HEK293T (cell line): ENCODE data around the gene ARHGAP23.

Source experiments
- CTCF ChIA-PET: fragments of 350-600 bp; formaldehyde crosslinking; extraction: SDS; loops from one replicate; lab custom pipeline; 2021; ENCODE audit warnings: antibody characterized with exemption, inconsistent platforms; lab: Yijun Ruan, JAX
- POLR2A ChIA-PET: fragments of 350-600 bp; formaldehyde crosslinking; extraction: SDS; loops from one replicate; lab custom pipeline; 2020; ENCODE audit warnings: antibody characterized with exemption, inconsistent platforms; lab: Yijun Ruan, JAX
- DNase-seq: peaks from one replicate; pipeline ENCODE4 v3.0.0; 2012; ENCODE audit warnings: mixed read lengths; ENCODE audit errors: extremely low spot score
- ARNT ChIP-seq: fragments of 450-650 bp; IDR thresholded peaks from 2 replicates; pipeline ENCODE4 v1.6.1; 2017; ENCODE audit warnings: mild to moderate bottlenecking
- BHLHE40 ChIP-seq: fragments of 450-650 bp; IDR thresholded peaks from 2 replicates; pipeline ENCODE4 v1.6.1; 2016; ENCODE audit warnings: mild to moderate bottlenecking, moderate library complexity, borderline replicate concordance
- CTBP1 ChIP-seq: fragments of 450-650 bp; IDR thresholded peaks from 2 replicates; pipeline ENCODE4 v1.6.1; 2016; ENCODE audit warnings: borderline replicate concordance
- ELF4 ChIP-seq: fragments of 450-650 bp; IDR thresholded peaks from 2 replicates; pipeline ENCODE4 v1.6.1; 2017; ENCODE audit warnings: antibody characterized with exemption
- FOXA1 ChIP-seq: fragments of 450-650 bp; IDR thresholded peaks from 2 replicates; pipeline ENCODE4 v1.6.1; 2016; ENCODE audit warnings: mild to moderate bottlenecking
- FOXK2 ChIP-seq: fragments of 450-650 bp; IDR thresholded peaks from 2 replicates; pipeline ENCODE4 v1.6.1; 2016; ENCODE audit warnings: mild to moderate bottlenecking
- FOXM1 ChIP-seq: fragments of 450-650 bp; IDR thresholded peaks from 2 replicates; pipeline ENCODE4 v1.6.1; 2017; ENCODE audit warnings: mild to moderate bottlenecking, borderline replicate concordance
- HDGF ChIP-seq: fragments of 450-650 bp; IDR thresholded peaks from 2 replicates; pipeline ENCODE4 v1.6.1; 2017; ENCODE audit warnings: antibody characterized with exemption, borderline replicate concordance
- L3MBTL2 ChIP-seq: fragments of 450-650 bp; conservative IDR thresholded peaks from 2 replicates; pipeline ENCODE4 v1.6.1; 2016; ENCODE audit warnings: mild to moderate bottlenecking
- LEF1 ChIP-seq: fragments of 450-650 bp; IDR thresholded peaks from 2 replicates; pipeline ENCODE4 v1.6.1; 2017; ENCODE audit warnings: mild to moderate bottlenecking, borderline replicate concordance
- NFRKB ChIP-seq: fragments of 450-650 bp; IDR thresholded peaks from 2 replicates; pipeline ENCODE4 v1.6.1; 2016; ENCODE audit warnings: mild to moderate bottlenecking, moderate library complexity
- PKNOX1 ChIP-seq: fragments of 450-650 bp; IDR thresholded peaks from 2 replicates; pipeline ENCODE4 v1.6.1; 2016
- SP1 ChIP-seq: fragments of 450-650 bp; IDR thresholded peaks from 2 replicates; pipeline ENCODE4 v1.6.1; 2017
- SUZ12 ChIP-seq: fragments of 450-650 bp; IDR thresholded peaks from 2 replicates; pipeline ENCODE4 v1.6.1; 2016; ENCODE audit warnings: mild to moderate bottlenecking
- TARDBP ChIP-seq: fragments of 450-650 bp; IDR thresholded peaks from 2 replicates; pipeline ENCODE4 v1.6.1; 2016
- ZNF384 ChIP-seq: fragments of 450-650 bp; IDR thresholded peaks from 2 replicates; pipeline ENCODE4 v1.6.1; 2016

Gene ARHGAP23

GRCh38 chr17:38418693-38419507 is 9.4 kb upstream of the ARHGAP23 start:
- ChIA-PET CTCF (interaction anchor here (0.8 to 3.1 kb wide), 3 partner anchors 56 to 86 kb away, joined by 3 to 13 read pairs (median 5); no protein-coding TSS in a partner anchor), POLR2A (no interaction called here)
- DNase-seq = peak; percentile 27

GRCh38 chr17:38419508-38419981 is 8.7 kb upstream of the ARHGAP23 start:
- ChIA-PET CTCF (interaction anchor here (0.8 to 3.1 kb wide), 2 partner anchors 56 to 70 kb away, joined by 3 to 13 read pairs; no protein-coding TSS in a partner anchor), POLR2A (interaction anchor here (2.1 kb wide), 1 partner anchor 68 kb away, joined by 6 read pairs; the partner anchor contains the start of gene SOCS7)
- TF ChIP-seq SP1 (no peak), ARNT (no peak), TARDBP (no peak), FOXM1 (no peak), HDGF (no peak)
- no peak for DNase-seq

More at GRCh38 chr17:38418693-38419507, 9.4 kb upstream of the ARHGAP23 start:
- TF ChIP-seq NFRKB = no peak
- 0 out of 2 replicates have a peak, but pooled peaks have one; percentile 26 for TF ChIP-seq L3MBTL2
- TF ChIP-seq CTBP1 = no peak

GRCh38 chr17:38420518-38420917 is 7.7 kb upstream of the ARHGAP23 start:
- TF ChIP-seq FOXK2 = no peak
- TF ChIP-seq LEF1 = no peak
- TF ChIP-seq PKNOX1 = no peak
- no peak for TF ChIP-seq L3MBTL2
- TF ChIP-seq CTBP1 = no peak
- no peak for TF ChIP-seq ZNF384
- TF ChIP-seq TARDBP = no peak
- ChIA-PET POLR2A (interaction anchor here (2.1 kb wide), 1 partner anchor 69 kb away, joined by 6 read pairs; the partner anchor contains the start of gene SOCS7), CTCF (interaction anchor here (0.9 to 1.7 kb wide), 2 partner anchors 55 to 87 kb away, joined by 3 to 4 read pairs; no protein-coding TSS in a partner anchor)
- no peak for DNase-seq

- no peak for DNase-seq
- no peak for TF ChIP-seq FOXM1
- TF ChIP-seq ELF4 = no peak
- no peak for TF ChIP-seq BHLHE40
- no peak for TF ChIP-seq L3MBTL2
- TF ChIP-seq SUZ12 = no peak
- no peak for TF ChIP-seq SP1
- ChIA-PET POLR2A (interaction anchor here (2.1 kb wide), 1 partner anchor 70 kb away, joined by 6 read pairs; the partner anchor contains the start of gene SOCS7), CTCF (interaction anchor here (0.9 to 1.7 kb wide), 4 partner anchors 56 to 99 kb away, joined by 3 to 4 read pairs (median 3); no protein-coding TSS in a partner anchor)
These were observed 7.0 kb upstream of the ARHGAP23 start for GRCh38 chr17:38421171-38421841.

- POLR2A ChIA-PET = interaction anchor here (2.1 kb wide), 1 partner anchor 71 kb away, joined by 6 read pairs; the partner anchor contains the start of gene SOCS7
- CTCF ChIA-PET = interaction anchor here (0.9 to 1.7 kb wide), 4 partner anchors 65 to 100 kb away, joined by 3 to 6 read pairs (median 4); no protein-coding TSS in a partner anchor
- no peak for TF ChIP-seq SP1
- TF ChIP-seq FOXK2 = no peak
- TF ChIP-seq CTBP1 = no peak
- TF ChIP-seq PKNOX1 = no peak
- no peak for TF ChIP-seq HDGF
- TF ChIP-seq L3MBTL2 = no peak
- no peak for TF ChIP-seq LEF1
- TF ChIP-seq FOXA1 = no peak
- TF ChIP-seq FOXM1 = no peak
- no peak for TF ChIP-seq ELF4
- TF ChIP-seq TARDBP = no peak
- TF ChIP-seq ZNF384 = no peak
- no peak for TF ChIP-seq NFRKB
- DNase-seq = no peak
These were observed 6.1 kb upstream of the ARHGAP23 start for GRCh38 chr17:38421871-38422827.
